ENCODE data around the gene GATAD2B.
"Not testable (repeated sequence)": the region's sequence is repeated elsewhere in the genome, so short reads cannot be mapped to it uniquely, and the experiment has no call there.

The GATAD2B gene

GRCh38 chr1:153795330-153795837, 127.4 kb downstream of the GATAD2B start:
- Mint-ChIP-seq H3K4me3 (no peak overlapping the region), H3K27me3 (no peaks in the 10 kb centered on the region), H3K4me1 (peaks cover 83% of the 10 kb centered on the region), H3K9me3 (no peaks in the 10 kb centered on the region), H3K27ac (peak overlapping the region; percentile 55 to 89)
- no peak for ATAC-seq
- DNase-seq: no peak

- Mint-ChIP-seq H3K4me1 (peaks cover 89% of the 10 kb centered on the region), H3K9me3 (no peaks in the 10 kb centered on the region), H3K27ac (peak overlapping the region; percentile 55 to 89), H3K4me3 (no peak overlapping the region), H3K27me3 (no peaks in the 10 kb centered on the region)
- no peak for DNase-seq
- no peak for ATAC-seq
Observed at GRCh38 chr1:153794624-153795329, 128.0 kb downstream of the GATAD2B start.

GRCh38 chr1:153793973-153794615, 128.7 kb downstream of the GATAD2B start:
- no peak for DNase-seq
- no peaks in the 10 kb centered on the region for H3K9me3 Mint-ChIP-seq
- H3K4me1 Mint-ChIP-seq: peaks cover 96% of the 10 kb centered on the region
- H3K4me3 Mint-ChIP-seq: no peak overlapping the region
- no peak for ATAC-seq
- peak overlapping the region in 1 of 2 donors; percentile 28 for H3K27ac Mint-ChIP-seq
- no peaks in the 10 kb centered on the region for H3K27me3 Mint-ChIP-seq

- Mint-ChIP-seq H3K27ac (peak overlapping the region; percentile 19 to 44), H3K9me3 (no peaks in the 10 kb centered on the region), H3K4me1 (peaks cover 96% of the 10 kb centered on the region), H3K4me3 (no peak overlapping the region), H3K27me3 (peaks cover 3% of the 10 kb centered on the region)
- no peak for DNase-seq
- ATAC-seq: no peak
Observed at GRCh38 chr1:153793261-153793972, 129.4 kb downstream of the GATAD2B start.

GRCh38 chr1:153792631-153793041, 130.1 kb downstream of the GATAD2B start:
- Mint-ChIP-seq H3K27me3 (peaks cover 9% of the 10 kb centered on the region), H3K4me3 (no peak overlapping the region), H3K9me3 (no peaks in the 10 kb centered on the region), H3K4me1 (peaks cover 96% of the 10 kb centered on the region), H3K27ac (peak overlapping the region in 1 of 2 donors; percentile 90)
- no peak for DNase-seq
- ATAC-seq: no peak

- peaks cover 9% of the 10 kb centered on the region for H3K27me3 Mint-ChIP-seq
- ATAC-seq (peak; percentile 22), DNase-seq (peak in 1 of 2 donors; percentile 38)
- peak overlapping the region; percentile 31 to 79 for H3K4me3 Mint-ChIP-seq
- H3K27ac Mint-ChIP-seq: peak overlapping the region; percentile 95 to 97
- H3K9me3 Mint-ChIP-seq: no peaks in the 10 kb centered on the region
- H3K4me1 Mint-ChIP-seq: peaks cover 87% of the 10 kb centered on the region
Observed at GRCh38 chr1:153791648-153792253, 131.0 kb downstream of the GATAD2B start.

GRCh38 chr1:153790966-153791647, 131.7 kb downstream of the GATAD2B start:
- peaks cover 9% of the 10 kb centered on the region for H3K27me3 Mint-ChIP-seq
- peaks cover 81% of the 10 kb centered on the region for H3K4me1 Mint-ChIP-seq
- H3K4me3 Mint-ChIP-seq: peak overlapping the region; percentile 79 to 85
- ATAC-seq (peak; percentile 95), DNase-seq (peak in 1 of 2 donors; percentile 60)
- no peaks in the 10 kb centered on the region for H3K9me3 Mint-ChIP-seq
- peak overlapping the region; percentile 95 to 97 for H3K27ac Mint-ChIP-seq

- H3K27ac Mint-ChIP-seq: peak overlapping the region; percentile 95 to 97
- H3K27me3 Mint-ChIP-seq: peaks cover 9% of the 10 kb centered on the region
- H3K9me3 Mint-ChIP-seq: no peaks in the 10 kb centered on the region
- ATAC-seq (no peak), DNase-seq (no peak)
- H3K4me3 Mint-ChIP-seq: peak overlapping the region; percentile 79 to 85
- H3K4me1 Mint-ChIP-seq: peaks cover 75% of the 10 kb centered on the region
Observed at GRCh38 chr1:153790313-153790965, 132.3 kb downstream of the GATAD2B start.

- Mint-ChIP-seq H3K27ac (peak overlapping the region; percentile 95 to 97), H3K9me3 (no peaks in the 10 kb centered on the region), H3K4me1 (peaks cover 66% of the 10 kb centered on the region), H3K4me3 (peak overlapping the region; percentile 79 to 85), H3K27me3 (peaks cover 9% of the 10 kb centered on the region)
- DNase-seq (no peak), ATAC-seq (no peak)
Observed at GRCh38 chr1:153789478-153790034, 133.2 kb downstream of the GATAD2B start.

- Mint-ChIP-seq H3K9me3 (no peaks in the 10 kb centered on the region), H3K4me3 (no peak overlapping the region), H3K27me3 (peaks cover 9% of the 10 kb centered on the region), H3K27ac (no peak overlapping the region), H3K4me1 (peaks cover 55% of the 10 kb centered on the region)
- DNase-seq: no peak
- no peak for ATAC-seq
Observed at GRCh38 chr1:153786038-153786790, 136.6 kb downstream of the GATAD2B start.

GRCh38 chr1:153783233-153784190, 139.3 kb downstream of the GATAD2B start:
- Mint-ChIP-seq H3K4me1 (peaks cover 27% of the 10 kb centered on the region), H3K27ac (peak overlapping the region; percentile 94 to 95), H3K27me3 (peaks cover 8% of the 10 kb centered on the region), H3K4me3 (peak overlapping the region; percentile 95 to 96), H3K9me3 (no peaks in the 10 kb centered on the region)
- ATAC-seq: peak; percentile 97
- peak; percentile 91 to 93 for DNase-seq

- not testable (repeated sequence) for H3K9me3 Mint-ChIP-seq, DNase-seq, ATAC-seq, H3K27me3 Mint-ChIP-seq
- peak overlapping the region in 1 of 2 donors; percentile 71 for H3K27ac Mint-ChIP-seq
- H3K4me3 Mint-ChIP-seq: peak overlapping the region; percentile 95 to 96
- H3K4me1 Mint-ChIP-seq: peaks cover 22% of the 10 kb centered on the region
Observed at GRCh38 chr1:153782648-153783047, 140.1 kb downstream of the GATAD2B start.

- no peak for ATAC-seq
- Mint-ChIP-seq H3K27ac (peak overlapping the region in 1 of 2 donors; percentile 55), H3K4me1 (peaks cover 39% of the 10 kb centered on the region), H3K9me3 (no peaks in the 10 kb centered on the region), H3K27me3 (no peaks in the 10 kb centered on the region), H3K4me3 (no peak overlapping the region)
- DNase-seq: no peak
Observed at GRCh38 chr1:153780551-153780950, 142.2 kb downstream of the GATAD2B start.
